ENCODE data around the gene TPPP3. TPM values are rescaled to one million over a fixed set of nuclear protein-coding genes. Genes with fewer than 3 reads are reported as not detected.

Gene TPPP3
- total RNA-seq, 2 experiments from 2014 or later: not detected

DNA sequence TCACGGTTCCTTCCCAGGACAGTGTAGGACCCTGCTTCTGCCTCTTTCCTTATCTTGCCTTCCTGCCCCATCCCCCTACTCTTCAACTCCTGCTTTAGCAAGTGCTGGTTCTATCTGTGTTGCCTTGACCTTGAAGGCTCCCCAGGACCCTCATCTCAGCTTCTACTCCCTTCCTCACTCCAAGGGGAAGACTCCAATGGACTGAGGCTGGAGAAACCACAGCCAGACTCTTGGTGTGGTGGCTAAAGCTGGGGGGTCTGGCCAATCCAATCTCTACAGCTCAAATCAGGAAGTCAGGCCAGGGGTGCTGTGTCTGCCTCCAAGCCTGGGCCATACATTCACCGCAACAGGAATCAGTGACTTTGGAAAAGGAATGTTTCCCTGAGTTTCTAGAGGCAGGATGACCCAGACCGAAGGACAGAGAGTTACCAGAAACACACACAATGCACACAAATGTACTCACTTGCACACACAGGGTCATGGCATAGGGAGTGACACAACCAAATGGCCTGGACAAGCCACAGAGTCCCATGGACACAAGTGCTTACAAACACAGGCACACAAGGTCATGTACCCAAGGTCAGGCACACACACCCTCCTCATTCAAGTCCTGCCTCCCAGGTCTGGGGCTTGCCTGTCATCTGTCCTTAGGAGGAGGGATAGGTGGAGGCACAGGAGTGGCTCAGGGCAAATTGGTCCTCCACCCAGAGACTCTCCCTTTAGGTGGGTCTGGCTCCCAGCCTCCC, 35.9 kb upstream of the TPPP3 start:
- Mint-ChIP-seq H3K4me1 (ENCODE audit: low read depth) (peaks cover 9% of the 10 kb centered on the region), H3K4me3 (peak overlapping the region; percentile 39), H3K27me3 (peaks cover 56% of the 10 kb centered on the region), H3K9me3 (no peaks in the 10 kb centered on the region), H3K27ac (no peak overlapping the region), H3K36me3 (ENCODE audit: low read depth) (no peaks in the 10 kb centered on the region)
- Histone ChIP-seq H3K36me3 (ENCODE audit: insufficient read depth, low read length) (no peaks in the 10 kb centered on the region), H3K27me3 (ENCODE audit: control insufficient read depth in 1 of 2, insufficient read depth in 2 of 2, low read length in 2 of 2) (peaks cover 35 to 46% of the 10 kb centered on the region in 2 experiments), H3K27ac (ENCODE audit: low read depth in 1 of 2, low read length in 2 of 2) (no peak overlapping the region), H3K4me3 (ENCODE audit: low read length) (no peak overlapping the region), H3K4me1 (ENCODE audit: insufficient read depth, low read length) (peaks cover 20% of the 10 kb centered on the region), H3K9me3 (ENCODE audit: control insufficient read depth in 1 of 2, insufficient read depth in 1 of 2, low read length in 2 of 2) (peaks cover 0 to 6% of the 10 kb centered on the region in 2 experiments)
- ATAC-seq (ENCODE audit: poor library complexity) (no peak), DNase-seq (no peak)
- intact Hi-C loops (cut with DNase I, micrococcal nuclease): loop anchor here in 1 of 2 experiments (2.0 to 5.0 kb wide), 2 partner anchors 36 to 167 kb away; no protein-coding TSS in a partner anchor
- ChIA-PET POLR2A (no interaction called here), CTCF (interaction anchor here (0.6 to 3.2 kb wide), 3 partner anchors 37 to 472 kb away, joined by 3 to 13 read pairs (median 4); partner anchors contain the start of gene FHOD1)
- TF ChIP-seq, protein P1, sequence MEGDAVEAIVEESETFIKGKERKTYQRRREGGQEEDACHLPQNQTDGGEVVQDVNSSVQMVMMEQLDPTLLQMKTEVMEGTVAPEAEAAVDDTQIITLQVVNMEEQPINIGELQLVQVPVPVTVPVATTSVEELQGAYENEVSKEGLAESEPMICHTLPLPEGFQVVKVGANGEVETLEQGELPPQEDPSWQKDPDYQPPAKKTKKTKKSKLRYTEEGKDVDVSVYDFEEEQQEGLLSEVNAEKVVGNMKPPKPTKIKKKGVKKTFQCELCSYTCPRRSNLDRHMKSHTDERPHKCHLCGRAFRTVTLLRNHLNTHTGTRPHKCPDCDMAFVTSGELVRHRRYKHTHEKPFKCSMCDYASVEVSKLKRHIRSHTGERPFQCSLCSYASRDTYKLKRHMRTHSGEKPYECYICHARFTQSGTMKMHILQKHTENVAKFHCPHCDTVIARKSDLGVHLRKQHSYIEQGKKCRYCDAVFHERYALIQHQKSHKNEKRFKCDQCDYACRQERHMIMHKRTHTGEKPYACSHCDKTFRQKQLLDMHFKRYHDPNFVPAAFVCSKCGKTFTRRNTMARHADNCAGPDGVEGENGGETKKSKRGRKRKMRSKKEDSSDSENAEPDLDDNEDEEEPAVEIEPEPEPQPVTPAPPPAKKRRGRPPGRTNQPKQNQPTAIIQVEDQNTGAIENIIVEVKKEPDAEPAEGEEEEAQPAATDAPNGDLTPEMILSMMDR (IDR thresholded peaks at IDR 0.05): no peak

DNA sequence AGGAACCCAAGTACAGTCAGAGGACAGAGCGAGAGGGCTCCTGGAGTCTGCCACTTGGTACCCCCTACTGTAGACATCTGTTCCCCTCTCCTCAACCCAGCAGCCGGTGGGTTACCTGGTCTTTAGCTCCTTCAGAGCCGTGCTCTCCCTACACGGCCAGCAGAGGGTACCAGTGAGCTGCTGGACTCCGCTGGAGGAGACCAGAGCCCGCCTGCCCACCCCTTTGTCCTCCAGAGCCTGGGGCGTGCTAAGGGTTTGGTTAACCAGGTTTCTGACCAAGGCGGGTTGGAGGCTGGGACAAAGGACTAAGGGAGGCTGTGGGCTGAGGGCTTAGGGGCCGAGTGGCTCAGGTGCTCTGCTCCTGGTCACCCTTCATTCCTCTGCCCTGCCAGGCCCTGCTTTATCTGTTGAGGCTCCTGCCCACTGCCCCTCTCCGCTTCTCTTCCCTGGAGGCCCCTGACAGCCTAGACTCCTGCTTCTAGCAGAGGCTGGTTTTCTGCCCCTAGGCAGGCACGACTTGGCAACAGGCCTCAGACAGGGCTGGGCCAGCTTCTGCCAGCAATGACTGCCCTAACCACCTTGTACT, 34.9 kb upstream of the TPPP3 start:
- DNase-seq (peak in 12 of 14 experiments; percentile 18 to 72 (median 42)), ATAC-seq (ENCODE audit: poor library complexity) (peak; percentile 56)
- H3K9me3 Mint-ChIP-seq: no peaks in the 10 kb centered on the region
- intact Hi-C loops (cut with DNase I, micrococcal nuclease): loop anchor here in 1 of 2 experiments (2.0 to 5.0 kb wide), 2 partner anchors 37 to 166 kb away; no protein-coding TSS in a partner anchor
- no peak overlapping the region for H3K27ac ChIP-seq (ENCODE audit: low read depth in 1 of 2, low read length in 2 of 2)
- CTCF ChIA-PET: interaction anchor here (0.6 to 3.2 kb wide), 9 partner anchors 14 to 471 kb away, joined by 3 to 13 read pairs (median 3); partner anchors contain the start of genes FHOD1, KCTD19 and LRRC36
- peaks cover 20% of the 10 kb centered on the region for H3K4me1 ChIP-seq (ENCODE audit: insufficient read depth, low read length)
- H3K4me3 ChIP-seq (ENCODE audit: low read length): no peak overlapping the region
- H3K9me3 ChIP-seq (ENCODE audit: control insufficient read depth in 1 of 2, insufficient read depth in 1 of 2, low read length in 2 of 2): peaks cover 0 to 6% of the 10 kb centered on the region in 2 experiments
- peaks cover 62% of the 10 kb centered on the region for H3K27me3 Mint-ChIP-seq
- peaks cover 35 to 49% of the 10 kb centered on the region in 2 experiments for H3K27me3 ChIP-seq (ENCODE audit: control insufficient read depth in 1 of 2, insufficient read depth in 2 of 2, low read length in 2 of 2)
- no peaks in the 10 kb centered on the region for H3K36me3 Mint-ChIP-seq (ENCODE audit: low read depth)
- peaks cover 9% of the 10 kb centered on the region for H3K4me1 Mint-ChIP-seq (ENCODE audit: low read depth)
- no peak overlapping the region for H3K4me3 Mint-ChIP-seq
- no peaks in the 10 kb centered on the region for H3K36me3 ChIP-seq (ENCODE audit: insufficient read depth, low read length)
- POLR2A ChIA-PET: interaction anchor here (0.6 to 1.0 kb wide), 2 partner anchors 86 to 173 kb away, joined by 3 to 4 read pairs; no protein-coding TSS in a partner anchor
- H3K27ac Mint-ChIP-seq: no peak overlapping the region
- TF ChIP-seq, protein P1 (IDR thresholded peaks at IDR 0.05): peak; percentile 63

DNA sequence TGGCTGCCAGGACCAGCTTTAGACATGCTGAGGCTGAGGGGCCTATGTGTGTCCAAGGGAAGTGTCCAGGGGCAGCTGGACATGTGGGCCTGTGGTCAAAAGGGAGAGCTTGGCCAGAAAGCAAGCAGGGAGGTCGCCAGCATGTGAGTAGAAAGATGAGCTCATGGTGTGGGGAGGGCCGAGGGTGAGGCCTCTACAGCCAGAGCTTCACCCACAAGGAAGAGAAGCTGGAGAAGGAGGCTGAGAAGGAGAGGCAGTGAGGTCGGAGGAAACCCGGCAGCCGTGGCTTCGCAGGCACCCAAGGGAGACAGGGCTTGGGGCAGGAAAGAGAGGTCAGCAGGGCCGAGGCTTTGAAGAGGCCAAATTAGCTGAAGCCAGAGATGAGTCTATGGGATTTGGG, 33.7 kb upstream of the TPPP3 start:
- DNase-seq: no peak
- Histone ChIP-seq H3K9me3 (ENCODE audit: control insufficient read depth in 1 of 2, insufficient read depth in 1 of 2, low read length in 2 of 2) (peaks cover 0 to 6% of the 10 kb centered on the region in 2 experiments), H3K36me3 (ENCODE audit: insufficient read depth, low read length) (no peaks in the 10 kb centered on the region), H3K27ac (ENCODE audit: low read depth in 1 of 2, low read length in 2 of 2) (no peak overlapping the region), H3K4me1 (ENCODE audit: insufficient read depth, low read length) (peaks cover 19% of the 10 kb centered on the region), H3K27me3 (ENCODE audit: control insufficient read depth in 1 of 2, insufficient read depth in 2 of 2, low read length in 2 of 2) (peaks cover 35 to 49% of the 10 kb centered on the region in 2 experiments), H3K4me3 (ENCODE audit: low read length) (no peak overlapping the region)
- Mint-ChIP-seq H3K4me1 (ENCODE audit: low read depth) (peaks cover 4% of the 10 kb centered on the region), H3K27me3 (peaks cover 56% of the 10 kb centered on the region), H3K4me3 (no peak overlapping the region), H3K27ac (no peak overlapping the region), H3K9me3 (no peaks in the 10 kb centered on the region), H3K36me3 (ENCODE audit: low read depth) (no peaks in the 10 kb centered on the region)
- TF ChIP-seq, protein P1 (IDR thresholded peaks at IDR 0.05): no peak
- ChIA-PET POLR2A (no interaction called here), CTCF (interaction anchor here (1.1 to 3.2 kb wide), 2 partner anchors 27 to 39 kb away, joined by 3 to 13 read pairs; no protein-coding TSS in a partner anchor)
- intact Hi-C loops (cut with DNase I, micrococcal nuclease): loop anchor here in 1 of 2 experiments (5.0 kb wide), 1 partner anchor 165 kb away; no protein-coding TSS in a partner anchor
- no peak for ATAC-seq (ENCODE audit: poor library complexity)
